Uterus (tissue), 2 donors: ENCODE results near the gene DNAJC5G.
"Not testable (repeated sequence)": the region's sequence is repeated elsewhere in the genome, so short reads cannot be mapped to it uniquely, and the experiment has no call there.

Experiments used
- POLR2A ChIP-seq, 2 donors: fragments of 450-650 bp; IDR thresholded peaks; one replicate each; pipeline ENCODE4 v1.6.1; 2016; ENCODE audit warnings: antibody characterized with exemption in 2 of 2, mild to moderate bottlenecking in 1 of 2, moderate library complexity in 1 of 2
- TF ChIP-seq, protein P1 (sequence below), 4 experiments: fragments of 200-600 bp in 2 of 4; fragments of 450-650 bp in 2 of 4; sonication (generic) in 2 of 4; IDR thresholded peaks; one replicate each; pipeline ENCODE4 v1.5.1; 2016 to 2019; ENCODE audit warnings: antibody characterized with exemption in 4 of 4, mild to moderate bottlenecking in 2 of 4, moderate library complexity in 1 of 4

DNA sequence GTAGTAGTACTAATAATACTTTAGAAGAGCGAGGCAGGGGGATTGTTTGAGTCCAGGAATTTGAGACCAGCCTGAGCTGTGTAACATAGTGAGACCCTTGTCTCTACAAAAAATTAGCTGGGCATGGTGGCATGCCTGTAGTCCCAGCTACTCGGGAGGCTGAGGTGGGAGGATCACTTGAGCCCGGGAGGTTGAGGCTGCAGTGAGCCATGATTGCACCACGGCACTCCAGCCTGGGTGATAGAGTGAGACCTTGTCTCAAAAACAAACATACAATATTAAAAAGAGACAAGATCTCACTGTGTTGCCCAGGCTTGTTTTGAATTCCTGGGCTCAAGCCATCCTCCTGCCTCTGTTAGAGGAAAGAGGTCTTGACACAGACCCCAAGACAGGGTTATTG lies 25.4 kb downstream of the DNAJC5G start:
- TF ChIP-seq, protein P1, sequence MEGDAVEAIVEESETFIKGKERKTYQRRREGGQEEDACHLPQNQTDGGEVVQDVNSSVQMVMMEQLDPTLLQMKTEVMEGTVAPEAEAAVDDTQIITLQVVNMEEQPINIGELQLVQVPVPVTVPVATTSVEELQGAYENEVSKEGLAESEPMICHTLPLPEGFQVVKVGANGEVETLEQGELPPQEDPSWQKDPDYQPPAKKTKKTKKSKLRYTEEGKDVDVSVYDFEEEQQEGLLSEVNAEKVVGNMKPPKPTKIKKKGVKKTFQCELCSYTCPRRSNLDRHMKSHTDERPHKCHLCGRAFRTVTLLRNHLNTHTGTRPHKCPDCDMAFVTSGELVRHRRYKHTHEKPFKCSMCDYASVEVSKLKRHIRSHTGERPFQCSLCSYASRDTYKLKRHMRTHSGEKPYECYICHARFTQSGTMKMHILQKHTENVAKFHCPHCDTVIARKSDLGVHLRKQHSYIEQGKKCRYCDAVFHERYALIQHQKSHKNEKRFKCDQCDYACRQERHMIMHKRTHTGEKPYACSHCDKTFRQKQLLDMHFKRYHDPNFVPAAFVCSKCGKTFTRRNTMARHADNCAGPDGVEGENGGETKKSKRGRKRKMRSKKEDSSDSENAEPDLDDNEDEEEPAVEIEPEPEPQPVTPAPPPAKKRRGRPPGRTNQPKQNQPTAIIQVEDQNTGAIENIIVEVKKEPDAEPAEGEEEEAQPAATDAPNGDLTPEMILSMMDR (IDR thresholded peaks at IDR 0.05) = not testable (repeated sequence)
- TF ChIP-seq POLR2A (IDR thresholded peaks at IDR 0.05) = not testable (repeated sequence)
